Measurements from ENCODE around the gene COL4A2. TPM values are rescaled to one million over a fixed set of nuclear protein-coding genes. Genes with fewer than 3 reads are reported as not detected.

COL4A2 gene
- total RNA-seq, 4 donors from 2014 or later, result 51.2 to 85.8 (median 70.5) TPM

DNA sequence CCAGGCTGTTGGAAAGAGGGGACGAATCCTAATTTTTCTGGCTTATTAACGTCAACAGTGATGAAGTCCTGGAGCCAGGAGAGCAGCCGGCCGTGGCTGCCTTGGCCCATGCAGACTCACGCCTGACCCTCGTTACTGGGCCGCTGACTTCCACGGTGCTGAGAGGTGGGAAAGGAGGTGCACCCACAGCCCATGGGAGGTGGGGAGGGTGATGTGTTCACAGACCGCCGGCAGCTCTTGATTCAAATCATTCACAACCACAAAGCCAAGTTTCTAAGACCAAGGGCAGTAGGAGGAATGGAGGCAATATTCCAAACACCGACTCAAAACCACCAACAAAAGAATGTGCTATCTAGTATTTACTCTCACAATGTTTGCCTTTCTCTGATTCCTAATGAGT, 24.3 kb downstream of the COL4A2 start:
- peaks cover 9 to 35% of the 10 kb centered on the region in 2 donors for H3K4me1 ChIP-seq
- DNase-seq, result no peak
- H3K27ac ChIP-seq, result peak overlapping the region in 1 of 4 donors; percentile 17
- intact Hi-C loops (cut with DNase I; ENCODE audit: low total_unique reads), result no loop called here
- in situ Hi-C loops (cut with MboI; ENCODE audit: low sequenced_read_pairs in 4 of 4), result no loop called here
- H3K27me3 ChIP-seq, result peaks cover 0 to 4% (median 0%) of the 10 kb centered on the region in 3 donors
- H3K36me3 ChIP-seq, result no peaks in the 10 kb centered on the region
- TF ChIP-seq CTCF (IDR thresholded peaks at IDR 0.05 in 4 of 5, conservative IDR thresholded peaks at IDR 0.05 in 1 of 5) (no peak), POLR2A (IDR thresholded peaks at IDR 0.05) (no peak)
- no peaks in the 10 kb centered on the region for H3K9me3 ChIP-seq
- no peak overlapping the region for H3K4me3 ChIP-seq
- ATAC-seq, result no peak

- in situ Hi-C loops (cut with MboI; ENCODE audit: low sequenced_read_pairs in 4 of 4), result no loop called here
- Histone ChIP-seq H3K9me3 (no peaks in the 10 kb centered on the region), H3K27me3 (peaks cover 0 to 4% (median 0%) of the 10 kb centered on the region in 3 donors), H3K4me1 (peaks cover 14 to 37% of the 10 kb centered on the region in 2 donors), H3K27ac (no peak overlapping the region), H3K4me3 (no peak overlapping the region), H3K36me3 (no peaks in the 10 kb centered on the region)
- TF ChIP-seq POLR2A (IDR thresholded peaks at IDR 0.05), result no peak
- TF ChIP-seq CTCF (IDR thresholded peaks at IDR 0.05 in 4 of 5, conservative IDR thresholded peaks at IDR 0.05 in 1 of 5), result no peak
- intact Hi-C loops (cut with DNase I; ENCODE audit: low total_unique reads), result no loop called here
- no peak for DNase-seq
- no peak for ATAC-seq
These were observed 25.7 kb downstream of the COL4A2 start for GRCh38 chr13:110332750-110333149.

DNA sequence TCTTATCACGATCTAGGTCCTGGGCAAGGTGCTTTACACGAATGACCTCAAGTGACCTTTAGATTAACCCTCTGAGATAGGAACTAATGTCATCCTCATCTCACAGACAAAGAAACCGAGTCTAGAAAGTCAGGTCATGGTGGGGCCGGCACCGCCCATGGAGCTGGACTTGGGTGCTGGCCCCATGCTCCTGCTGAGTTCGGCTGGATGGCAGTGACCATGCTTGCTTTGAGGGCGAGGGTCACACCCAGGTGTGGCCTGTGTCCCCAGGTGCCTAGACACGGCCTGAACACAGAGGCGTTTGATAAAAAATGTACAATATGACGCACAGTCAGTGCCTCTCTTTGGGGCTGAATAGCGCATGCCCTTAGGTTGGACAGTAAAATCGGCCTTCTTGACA, 26.8 kb downstream of the COL4A2 start:
- TF ChIP-seq POLR2A (IDR thresholded peaks at IDR 0.05), result no peak
- no peak for TF ChIP-seq CTCF (IDR thresholded peaks at IDR 0.05 in 4 of 5, conservative IDR thresholded peaks at IDR 0.05 in 1 of 5)
- no peak for ATAC-seq

GRCh38 chr13:110334256-110334655, 27.2 kb downstream of the COL4A2 start:
- no peak for TF ChIP-seq POLR2A (IDR thresholded peaks at IDR 0.05)
- no peak for TF ChIP-seq CTCF (IDR thresholded peaks at IDR 0.05 in 4 of 5, conservative IDR thresholded peaks at IDR 0.05 in 1 of 5)
- DNase-seq (no peak), ATAC-seq (no peak)
- H3K9me3 ChIP-seq, result no peaks in the 10 kb centered on the region
- no peaks in the 10 kb centered on the region for H3K36me3 ChIP-seq
- H3K27ac ChIP-seq, result no peak overlapping the region
- in situ Hi-C loops (cut with MboI; ENCODE audit: low sequenced_read_pairs in 4 of 4) (no loop called here), intact Hi-C loops (cut with DNase I; ENCODE audit: low total_unique reads) (no loop called here)
- H3K4me1 ChIP-seq, result peaks cover 23 to 47% of the 10 kb centered on the region in 2 donors
- no peaks in the 10 kb centered on the region for H3K27me3 ChIP-seq
- H3K4me3 ChIP-seq, result no peak overlapping the region

More for the DNA sequence above, 26.8 kb downstream of the COL4A2 start:
- H3K27me3 ChIP-seq, result no peaks in the 10 kb centered on the region
- peaks cover 23 to 46% of the 10 kb centered on the region in 2 donors for H3K4me1 ChIP-seq
- H3K4me3 ChIP-seq, result no peak overlapping the region
- no peak overlapping the region for H3K27ac ChIP-seq
- no peak for DNase-seq
- H3K9me3 ChIP-seq, result no peaks in the 10 kb centered on the region
- in situ Hi-C loops (cut with MboI; ENCODE audit: low sequenced_read_pairs in 4 of 4), result no loop called here
- no peaks in the 10 kb centered on the region for H3K36me3 ChIP-seq
- intact Hi-C loops (cut with DNase I; ENCODE audit: low total_unique reads), result no loop called here
